Subcutaneous abdominal adipose tissue (tissue), 5 donors: Measurements from ENCODE around the gene MGAT5.
"Not testable (repeated sequence)": the region's sequence is repeated elsewhere in the genome, so short reads cannot be mapped to it uniquely, and the experiment has no call there.

Experiments used
- H3K27ac ChIP-seq: one replicate; pipeline ENCODE4 v1.7.0; 2013; ENCODE audit warnings: low read depth, mild to moderate bottlenecking, inconsistent platforms, low read length, moderate library complexity
- H3K27me3 ChIP-seq, 5 donors: one replicate each; pipeline ENCODE4 v1.7.0; 2013; ENCODE audit warnings: low read length in 5 of 5, inconsistent platforms in 1 of 5; ENCODE audit not compliant: control insufficient read depth in 5 of 5, insufficient read depth in 4 of 5
- H3K36me3 ChIP-seq, 5 donors: one replicate each; pipeline ENCODE4 v1.7.0; 2013; ENCODE audit warnings: low read length in 5 of 5; ENCODE audit not compliant: control insufficient read depth in 5 of 5, insufficient read depth in 5 of 5
- H3K4me1 ChIP-seq, 5 donors: one replicate each; pipeline ENCODE4 v1.7.0; 2013; ENCODE audit warnings: low read length in 5 of 5, mild to moderate bottlenecking in 3 of 5, moderate library complexity in 1 of 5; ENCODE audit not compliant: control insufficient read depth in 5 of 5, insufficient read depth in 5 of 5
- H3K4me3 ChIP-seq, 5 donors: one replicate each; pipeline ENCODE4 v1.7.0; 2013; ENCODE audit warnings: low read length in 5 of 5, low read depth in 1 of 5
- H3K9ac ChIP-seq, 5 donors: one replicate each; pipeline ENCODE4 v1.7.0; 2013; ENCODE audit warnings: low read length in 5 of 5, mild to moderate bottlenecking in 4 of 5, moderate library complexity in 3 of 5
- H3K9me3 ChIP-seq, 5 donors: one replicate each; pipeline ENCODE4 v1.7.0; 2013; ENCODE audit warnings: low read length in 5 of 5; ENCODE audit not compliant: control insufficient read depth in 5 of 5
- donor health status: healthy.
- donor health status: healthy.
- donor health status: healthy.
- donor health status: healthy.
- donor health status: healthy.

The MGAT5 gene

DNA sequence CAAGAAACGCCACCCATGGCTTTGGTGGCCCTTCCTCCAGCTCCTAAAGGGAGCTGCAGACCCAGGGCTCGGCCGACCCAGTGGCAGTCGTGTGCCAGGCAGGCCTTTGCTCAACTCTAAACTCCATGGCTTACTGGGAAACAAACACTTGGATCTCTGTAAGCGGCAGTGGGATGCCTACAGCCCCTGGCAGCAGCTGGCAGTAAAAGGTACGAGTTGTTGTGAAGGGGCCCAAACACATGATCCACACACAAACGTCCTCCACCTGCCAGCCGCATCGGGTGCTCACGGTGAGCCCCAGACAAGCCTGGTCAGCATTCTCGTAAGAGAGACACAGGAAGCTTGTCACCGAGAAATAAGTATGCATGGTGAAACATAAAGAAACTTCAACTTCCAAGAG lies 214.9 kb downstream of the MGAT5 start:
- Histone ChIP-seq H3K36me3 (peaks cover 0 to 9% (median 0%) of the 10 kb centered on the region in 5 donors), H3K9me3 (peaks cover 0 to 7% (median 0%) of the 10 kb centered on the region in 5 donors), H3K27ac (no peak overlapping the region), H3K9ac (no peak overlapping the region), H3K4me3 (no peak overlapping the region), H3K27me3 (peaks cover 0 to 4% (median 0%) of the 10 kb centered on the region in 5 donors), H3K4me1 (no peaks in the 10 kb centered on the region)

DNA sequence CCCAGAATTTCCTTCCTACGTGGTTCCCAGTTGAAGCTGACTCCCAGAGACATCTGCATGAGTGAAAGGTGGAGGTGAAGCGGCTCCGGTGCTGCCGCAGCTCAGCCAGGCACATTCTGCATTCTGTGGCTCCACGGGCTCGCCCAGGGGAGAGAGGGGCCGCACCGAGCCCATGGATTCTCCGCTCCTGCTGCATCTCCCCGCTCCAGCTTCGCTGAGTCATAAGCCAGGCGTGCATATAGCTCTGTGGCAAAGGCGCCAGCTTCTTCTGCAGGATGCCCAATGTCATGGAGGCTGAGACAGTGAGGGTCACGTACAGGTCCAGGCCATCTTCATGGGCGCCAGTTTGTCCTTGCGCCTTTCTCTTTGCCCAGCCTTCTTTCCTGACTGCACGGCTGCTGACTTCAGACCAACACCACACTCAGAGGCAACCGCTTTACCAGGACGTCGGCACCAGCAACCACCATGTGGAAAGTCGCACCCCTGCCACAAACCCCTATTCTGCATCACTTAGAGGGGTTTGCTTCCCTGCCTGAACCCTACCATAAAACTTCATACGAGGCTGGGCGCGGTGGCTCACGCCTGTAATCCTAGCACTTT lies 215.7 kb downstream of the MGAT5 start:
- Histone ChIP-seq H3K27me3 (peaks cover 0 to 4% (median 0%) of the 10 kb centered on the region in 5 donors), H3K27ac (no peak overlapping the region), H3K4me1 (no peaks in the 10 kb centered on the region)

DNA sequence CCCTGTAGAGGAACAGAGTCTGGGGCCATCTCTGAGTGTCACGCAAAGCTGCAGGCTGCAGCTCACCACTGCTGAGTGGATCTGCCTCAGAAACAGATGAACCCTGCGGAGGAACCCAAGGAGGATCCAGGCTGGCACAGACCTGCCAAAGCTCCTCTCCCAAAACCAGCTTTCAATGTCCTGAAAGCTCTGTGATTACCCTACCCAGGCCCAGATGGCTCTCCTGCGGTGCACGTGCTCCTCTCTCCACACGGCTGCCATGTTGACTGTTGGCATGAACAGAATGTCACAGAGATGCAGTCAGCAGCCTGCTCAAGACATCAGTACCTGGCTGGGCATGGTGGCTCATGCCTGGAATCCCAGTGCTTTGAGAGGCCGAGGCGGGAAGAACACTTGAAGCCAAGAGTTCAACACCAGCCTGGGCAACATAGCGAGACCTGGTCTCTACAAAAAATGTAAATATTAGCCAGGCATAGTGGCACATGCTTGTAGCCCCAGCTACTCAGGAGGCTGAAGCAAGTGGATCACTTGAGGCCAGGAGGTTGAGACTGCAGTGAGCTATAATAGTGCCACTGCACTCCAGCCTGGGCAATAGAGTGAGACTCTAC lies 216.8 kb downstream of the MGAT5 start:
- peaks cover 0 to 4% (median 0%) of the 10 kb centered on the region in 5 donors for H3K27me3 ChIP-seq
- no peak overlapping the region for H3K27ac ChIP-seq
- H3K9me3 ChIP-seq: peaks cover 0 to 12% (median 0%) of the 10 kb centered on the region in 5 donors
- H3K4me1 ChIP-seq: no peaks in the 10 kb centered on the region
- no peak overlapping the region for H3K9ac ChIP-seq
- H3K4me3 ChIP-seq: no peak overlapping the region
- H3K36me3 ChIP-seq: peaks cover 0 to 3% (median 0%) of the 10 kb centered on the region in 5 donors

More for the DNA sequence above, 215.7 kb downstream of the MGAT5 start:
- H3K4me3 ChIP-seq: no peak overlapping the region
- H3K9ac ChIP-seq: no peak overlapping the region
- peaks cover 0 to 12% (median 0%) of the 10 kb centered on the region in 5 donors for H3K9me3 ChIP-seq
- H3K36me3 ChIP-seq: peaks cover 0 to 3% (median 0%) of the 10 kb centered on the region in 5 donors

DNA sequence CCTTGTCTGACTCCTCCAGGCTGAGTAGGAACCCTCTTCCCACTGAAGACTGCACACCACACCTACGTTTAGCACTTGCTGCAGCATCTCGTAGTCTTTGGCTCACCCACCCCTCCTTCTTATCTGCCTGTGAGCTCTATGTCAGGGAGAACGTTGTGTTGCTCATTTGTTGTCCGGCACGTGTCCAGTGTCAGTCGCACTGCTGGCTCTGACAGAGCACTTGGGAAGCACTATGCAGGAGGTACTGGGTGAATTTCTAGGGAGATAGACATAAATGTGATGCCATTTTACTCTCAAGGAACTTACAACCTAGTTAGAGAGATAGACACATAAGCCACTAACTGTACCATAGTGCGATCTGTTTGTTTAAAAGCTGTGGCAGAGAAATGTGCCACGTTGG lies 223.1 kb downstream of the MGAT5 start:
- H3K27me3 ChIP-seq, H3K9ac ChIP-seq, H3K4me1 ChIP-seq, H3K4me3 ChIP-seq, H3K27ac ChIP-seq, H3K36me3 ChIP-seq: not testable (repeated sequence)
- H3K9me3 ChIP-seq: peaks cover 0 to 10% (median 0%) of the 10 kb centered on the region in 5 donors

DNA sequence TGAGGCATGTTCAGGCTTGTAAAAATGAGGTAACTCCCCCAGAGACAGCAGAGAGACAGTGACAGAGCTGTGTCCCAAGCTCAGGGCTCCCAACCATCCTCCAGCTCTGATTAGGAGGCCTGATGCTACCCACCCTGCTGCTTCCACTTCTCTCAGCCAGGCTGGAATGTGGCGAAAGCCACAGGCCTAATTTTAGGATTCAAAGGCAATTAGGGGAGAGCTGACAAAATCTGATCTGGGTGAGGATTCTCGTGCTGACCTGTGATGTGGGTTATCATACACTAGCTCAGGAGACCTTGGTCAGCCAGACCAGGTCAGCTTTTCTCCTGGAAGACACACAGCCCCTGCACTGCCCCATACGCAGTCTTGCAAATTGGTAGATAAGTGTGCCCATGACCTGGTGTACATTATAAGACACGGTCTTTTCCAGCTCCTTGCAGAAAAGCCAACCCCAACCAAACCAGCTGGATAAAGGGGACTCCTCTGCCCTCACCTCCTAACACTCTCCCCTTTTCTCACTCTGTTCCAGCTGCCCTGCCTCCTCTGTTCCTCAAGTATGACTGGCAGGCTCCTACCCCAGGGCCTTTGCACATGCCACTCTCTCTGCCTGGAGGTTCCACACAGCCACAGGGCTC lies 225.9 kb downstream of the MGAT5 start:
- Histone ChIP-seq H3K36me3 (no peaks in the 10 kb centered on the region), H3K4me3 (no peak overlapping the region), H3K9me3 (no peaks in the 10 kb centered on the region), H3K27ac (no peak overlapping the region), H3K9ac (no peak overlapping the region), H3K27me3 (no peaks in the 10 kb centered on the region), H3K4me1 (no peaks in the 10 kb centered on the region)

DNA sequence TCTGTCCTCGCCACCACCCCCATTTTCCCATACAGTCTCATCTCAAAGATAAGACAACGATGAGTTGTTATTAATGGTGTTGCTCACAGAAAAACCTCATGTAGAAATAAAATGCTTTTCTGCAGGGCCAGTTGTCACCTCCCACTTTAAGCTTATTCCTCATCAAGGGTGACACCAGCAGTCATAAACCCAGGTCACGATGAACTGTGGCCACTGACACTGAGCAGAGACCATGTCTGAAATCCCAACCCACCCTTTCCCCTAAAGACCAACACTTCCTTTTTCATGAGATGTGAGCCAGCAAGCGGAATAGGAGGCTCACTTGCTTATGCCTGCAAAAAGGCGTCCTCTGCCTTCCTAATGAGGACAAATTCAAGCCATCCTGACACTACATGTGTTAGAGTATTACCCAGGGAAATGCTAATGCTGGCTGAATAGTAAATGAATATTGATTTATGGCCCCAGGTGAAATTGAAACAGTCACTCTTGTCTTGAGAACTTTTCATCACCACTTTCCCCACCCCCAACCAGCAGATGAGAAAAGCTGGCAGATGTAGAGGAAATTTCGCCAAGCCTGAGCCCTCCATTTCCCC lies 228.4 kb downstream of the MGAT5 start:
- H3K27ac ChIP-seq: no peak overlapping the region
- H3K27me3 ChIP-seq: no peaks in the 10 kb centered on the region
- H3K4me3 ChIP-seq: no peak overlapping the region
- no peak overlapping the region for H3K9ac ChIP-seq
- no peaks in the 10 kb centered on the region for H3K4me1 ChIP-seq
- no peaks in the 10 kb centered on the region for H3K36me3 ChIP-seq
- no peaks in the 10 kb centered on the region for H3K9me3 ChIP-seq

DNA sequence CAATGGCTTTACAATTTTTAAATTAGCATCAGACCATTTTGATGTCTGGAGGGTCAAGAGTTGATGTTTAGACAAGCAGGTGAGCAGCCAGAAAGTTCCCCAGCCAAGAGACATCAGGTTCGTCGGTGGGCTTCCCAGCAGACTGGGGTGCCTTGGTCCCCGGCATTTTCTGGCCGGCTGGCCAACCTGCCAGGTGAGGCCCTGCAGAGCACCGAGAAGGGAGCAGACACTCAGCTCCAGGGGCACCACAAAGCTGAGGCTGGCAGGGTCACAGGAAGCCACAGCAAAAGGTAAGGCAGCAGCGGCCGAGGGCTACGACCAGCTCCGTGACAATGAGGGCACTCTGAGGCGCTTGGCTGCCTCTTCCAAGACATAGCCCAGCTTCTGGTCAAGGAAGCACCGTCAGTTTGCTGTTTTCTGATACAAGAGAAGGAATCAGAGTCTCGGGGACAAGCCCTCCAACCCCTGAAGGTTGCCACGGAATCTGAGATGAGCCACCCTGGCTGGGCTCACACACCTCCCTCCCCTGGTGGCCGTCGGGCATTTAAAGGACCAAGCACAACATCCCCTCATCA lies 229.0 kb downstream of the MGAT5 start:
- H3K36me3 ChIP-seq: no peaks in the 10 kb centered on the region
- no peaks in the 10 kb centered on the region for H3K27me3 ChIP-seq
- H3K4me3 ChIP-seq: no peak overlapping the region
- no peaks in the 10 kb centered on the region for H3K9me3 ChIP-seq
- H3K4me1 ChIP-seq: no peaks in the 10 kb centered on the region
- no peak overlapping the region for H3K27ac ChIP-seq
- H3K9ac ChIP-seq: no peak overlapping the region

DNA sequence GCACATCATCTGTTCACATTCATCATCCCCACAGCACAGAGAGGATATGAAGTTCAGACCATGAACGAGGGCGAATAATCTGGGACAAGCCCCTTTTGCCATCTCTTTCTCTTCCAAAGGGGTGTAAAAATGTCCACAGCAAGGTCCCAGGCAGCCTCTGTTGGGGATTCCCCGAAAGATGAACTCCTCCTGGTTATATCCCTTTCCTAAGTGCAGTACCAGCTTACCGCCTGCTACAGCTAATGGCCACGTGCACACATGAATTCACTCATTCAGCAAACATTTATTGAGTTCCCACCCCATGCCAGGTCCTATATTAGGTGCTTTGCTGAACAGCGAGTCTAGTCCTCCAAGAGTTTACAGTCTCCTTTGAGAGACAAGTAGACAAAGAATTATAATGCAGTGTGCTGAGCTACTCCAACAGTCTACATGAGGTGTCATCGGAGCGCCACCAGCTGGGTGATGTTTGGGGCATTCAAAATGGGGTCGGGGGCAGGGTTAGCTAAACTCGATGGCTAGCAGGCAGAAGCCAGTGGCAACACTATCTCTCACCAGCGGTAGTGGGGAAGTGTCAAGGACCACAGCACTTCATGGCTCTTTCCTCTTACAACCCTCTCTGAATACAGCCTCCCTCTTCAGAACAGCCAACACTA lies 236.0 kb downstream of the MGAT5 start:
- H3K27ac ChIP-seq: no peak overlapping the region
- H3K27me3 ChIP-seq: peaks cover 0 to 3% (median 0%) of the 10 kb centered on the region in 5 donors

DNA sequence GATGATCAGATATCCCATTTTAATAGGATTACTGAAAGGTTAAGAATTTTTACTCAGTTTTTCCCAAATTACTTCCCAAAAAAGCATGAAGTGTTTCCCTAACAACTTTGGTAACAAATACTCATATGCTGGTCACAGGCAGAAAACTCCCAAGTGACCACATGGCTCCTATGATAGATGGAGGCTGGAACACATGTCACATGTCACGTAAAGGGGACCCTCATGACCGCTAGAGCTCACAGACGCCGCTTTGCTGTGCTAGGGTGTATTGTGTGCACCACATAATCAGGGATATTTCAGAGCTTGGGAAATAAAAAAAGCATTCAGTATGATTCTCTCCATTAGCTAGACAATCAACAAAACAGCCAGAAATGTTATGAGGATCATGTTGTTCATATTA lies 236.7 kb downstream of the MGAT5 start:
- no peak overlapping the region for H3K27ac ChIP-seq
- H3K9me3 ChIP-seq: no peaks in the 10 kb centered on the region
- H3K36me3 ChIP-seq: no peaks in the 10 kb centered on the region
- H3K27me3 ChIP-seq: peaks cover 0 to 3% (median 0%) of the 10 kb centered on the region in 5 donors
- no peak overlapping the region for H3K4me3 ChIP-seq
- no peak overlapping the region for H3K9ac ChIP-seq
- no peaks in the 10 kb centered on the region for H3K4me1 ChIP-seq

More for the DNA sequence above, 236.0 kb downstream of the MGAT5 start:
- H3K9me3 ChIP-seq: no peaks in the 10 kb centered on the region
- H3K4me3 ChIP-seq: no peak overlapping the region
- no peak overlapping the region for H3K9ac ChIP-seq
- H3K36me3 ChIP-seq: no peaks in the 10 kb centered on the region
- no peaks in the 10 kb centered on the region for H3K4me1 ChIP-seq
